Glutamatergic neuron (in vitro differentiated cells): ENCODE results near the gene MTFP1. TPM values are rescaled to one million over a fixed set of nuclear protein-coding genes. Genes with fewer than 3 reads are reported as not detected.
A peak's percentile ranks its signal among the peaks of the same experiment; 100 is the strongest.

Experiments
- DNase-seq: peaks from one replicate; pipeline ENCODE4 v3.0.0; 2022
- H3K27ac Mint-ChIP-seq: one replicate; pipeline ENCODE4 v1.8.0; 2020; ENCODE audit warnings: mild to moderate bottlenecking, mixed read lengths, inconsistent platforms; ENCODE audit not compliant: unreplicated experiment
- H3K27me3 Mint-ChIP-seq: one replicate; pipeline ENCODE4 v1.8.0; 2020; ENCODE audit warnings: mild to moderate bottlenecking, moderate library complexity, mixed read lengths, inconsistent platforms; ENCODE audit not compliant: unreplicated experiment
- H3K36me3 Mint-ChIP-seq: one replicate; pipeline ENCODE4 v1.8.0; 2020; ENCODE audit warnings: mild to moderate bottlenecking, mixed read lengths, inconsistent platforms; ENCODE audit not compliant: unreplicated experiment
- H3K4me1 Mint-ChIP-seq: one replicate; pipeline ENCODE4 v1.8.0; 2020; ENCODE audit warnings: mild to moderate bottlenecking, low read depth, mixed read lengths, inconsistent platforms; ENCODE audit not compliant: unreplicated experiment
- H3K4me3 Mint-ChIP-seq: one replicate; pipeline ENCODE4 v1.8.0; 2020; ENCODE audit warnings: mild to moderate bottlenecking, mixed read lengths, inconsistent platforms; ENCODE audit not compliant: unreplicated experiment
- H3K9me3 Mint-ChIP-seq: one replicate; pipeline ENCODE4 v1.8.0; 2020; ENCODE audit warnings: mild to moderate bottlenecking, moderate library complexity, mixed read lengths, inconsistent platforms; ENCODE audit not compliant: unreplicated experiment
- CTCF ChIP-seq: fragments of 200-600 bp; sonication (generic); IDR thresholded peaks from one replicate; pipeline ENCODE4 v1.5.0; 2021; ENCODE audit not compliant: partially characterized antibody, unreplicated experiment
- total RNA-seq: library from RNA; stranded (reverse); fragmentation: NEBNext Ultra II Directional; extraction: Animal tissue kit (Norgen Biotek cat#: 25700); gene quantifications from one replicate; pipeline ENCODE4 v1.2.1, GENCODE V29; 2021; ENCODE audit not compliant: unreplicated experiment

Gene MTFP1
- total RNA-seq, 1 donor from 2014 or later, result 5.8 TPM

- Mint-ChIP-seq H3K36me3 (no peaks in the 10 kb centered on the region), H3K4me1 (peaks cover 7% of the 10 kb centered on the region), H3K27me3 (peaks cover 2% of the 10 kb centered on the region), H3K27ac (peak overlapping the region; percentile 62), H3K4me3 (peak overlapping the region; percentile 92), H3K9me3 (peaks cover 6% of the 10 kb centered on the region)
- DNase-seq, result no peak
- TF ChIP-seq CTCF, result no peak
Measured at GRCh38 chr22:30425327-30425615, 297 bp upstream of the MTFP1 start.

- Mint-ChIP-seq H3K36me3 (no peaks in the 10 kb centered on the region), H3K9me3 (peaks cover 6% of the 10 kb centered on the region), H3K4me1 (peaks cover 7% of the 10 kb centered on the region), H3K27me3 (peaks cover 2% of the 10 kb centered on the region), H3K4me3 (peak overlapping the region; percentile 92), H3K27ac (no peak overlapping the region)
- DNase-seq, result peak; percentile 81
- TF ChIP-seq CTCF, result peak; percentile 49
Measured at GRCh38 chr22:30426388-30427353, 1.1 kb downstream of the MTFP1 start.

DNA sequence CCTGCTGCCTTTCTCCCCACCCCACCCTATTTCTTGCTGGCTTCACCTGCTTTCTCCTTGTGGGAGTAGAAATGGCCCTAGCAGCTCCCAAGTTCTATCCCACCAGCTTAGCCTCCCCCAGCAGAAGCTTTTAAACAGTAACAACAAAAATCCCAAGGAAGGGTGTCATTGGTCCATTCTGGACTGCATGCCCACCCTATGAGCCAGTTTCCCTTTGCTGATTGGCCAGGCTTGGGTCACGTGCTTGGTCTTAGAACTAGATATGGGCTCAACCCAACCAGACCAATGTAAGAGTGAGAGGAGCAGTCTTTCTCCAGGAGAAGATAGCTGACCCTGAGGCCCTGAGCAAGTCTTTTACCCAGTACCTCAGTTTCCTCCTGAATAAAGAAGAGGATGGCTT lies 2.3 kb downstream of the MTFP1 start:
- no peak for TF ChIP-seq CTCF
- peaks cover 2% of the 10 kb centered on the region for H3K4me1 Mint-ChIP-seq
- H3K9me3 Mint-ChIP-seq, result peaks cover 6% of the 10 kb centered on the region
- H3K27ac Mint-ChIP-seq, result no peak overlapping the region
- no peaks in the 10 kb centered on the region for H3K36me3 Mint-ChIP-seq
- no peak for DNase-seq
- H3K4me3 Mint-ChIP-seq, result no peak overlapping the region
- peaks cover 2% of the 10 kb centered on the region for H3K27me3 Mint-ChIP-seq

- no peak for DNase-seq
- no peak overlapping the region for H3K4me3 Mint-ChIP-seq
- no peak for TF ChIP-seq CTCF
Measured at GRCh38 chr22:30429887-30430286, 4.3 kb downstream of the MTFP1 start.

DNA sequence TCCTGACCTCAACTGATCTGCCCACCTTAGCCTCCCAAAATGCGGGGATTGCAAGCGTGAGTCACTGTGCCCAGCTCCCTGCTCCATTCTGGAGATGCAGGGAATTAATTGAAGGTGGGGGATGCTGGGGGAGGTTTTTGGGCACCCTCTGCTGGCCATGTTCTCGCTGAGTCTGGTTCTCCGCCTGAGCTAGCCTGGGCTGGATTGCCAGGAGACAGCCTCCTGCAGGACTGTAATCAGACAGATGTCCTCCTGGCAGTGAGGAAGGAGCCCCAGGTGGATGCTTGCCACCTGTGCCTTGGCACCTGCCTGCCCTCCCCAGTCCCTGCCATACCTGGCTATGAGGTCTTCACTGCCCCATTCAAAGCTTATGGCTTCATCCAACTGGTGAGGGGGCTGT lies 5.4 kb downstream of the MTFP1 start:
- H3K4me1 Mint-ChIP-seq, result no peaks in the 10 kb centered on the region
- no peak for TF ChIP-seq CTCF
- no peak overlapping the region for H3K4me3 Mint-ChIP-seq
- peaks cover 4% of the 10 kb centered on the region for H3K36me3 Mint-ChIP-seq
- H3K27ac Mint-ChIP-seq, result no peak overlapping the region
- peaks cover 5% of the 10 kb centered on the region for H3K9me3 Mint-ChIP-seq
- H3K27me3 Mint-ChIP-seq, result peaks cover 2% of the 10 kb centered on the region
- no peak for DNase-seq

More at GRCh38 chr22:30429887-30430286, 4.3 kb downstream of the MTFP1 start:
- Mint-ChIP-seq H3K36me3 (no peaks in the 10 kb centered on the region), H3K9me3 (peaks cover 4% of the 10 kb centered on the region), H3K27me3 (peaks cover 2% of the 10 kb centered on the region), H3K4me1 (peaks cover 2% of the 10 kb centered on the region), H3K27ac (no peak overlapping the region)
